ENCODE data around the gene DBT.
A peak's percentile ranks its signal among the peaks of the same experiment; 100 is the strongest.

DBT gene

DNA sequence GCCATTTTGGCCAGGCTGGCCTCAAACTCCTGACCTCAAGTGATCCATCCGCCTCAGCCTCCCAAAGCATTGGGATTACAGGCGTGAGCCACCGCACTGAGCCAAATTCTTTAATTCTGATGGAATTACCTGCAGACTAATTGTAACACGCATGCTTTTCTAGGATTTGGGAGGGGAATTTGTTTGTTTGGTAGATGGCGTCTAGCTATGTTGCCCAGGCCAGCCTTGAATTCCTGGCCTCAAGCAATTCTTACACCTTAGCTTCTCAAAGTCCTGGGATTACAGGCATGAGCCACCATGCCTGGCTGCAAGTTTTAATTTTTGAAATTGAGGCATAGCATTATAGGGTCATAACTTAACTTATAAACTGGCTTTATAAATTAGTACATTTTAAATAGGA is 35.0 kb upstream of the DBT start:
- TF ChIP-seq, protein P1, sequence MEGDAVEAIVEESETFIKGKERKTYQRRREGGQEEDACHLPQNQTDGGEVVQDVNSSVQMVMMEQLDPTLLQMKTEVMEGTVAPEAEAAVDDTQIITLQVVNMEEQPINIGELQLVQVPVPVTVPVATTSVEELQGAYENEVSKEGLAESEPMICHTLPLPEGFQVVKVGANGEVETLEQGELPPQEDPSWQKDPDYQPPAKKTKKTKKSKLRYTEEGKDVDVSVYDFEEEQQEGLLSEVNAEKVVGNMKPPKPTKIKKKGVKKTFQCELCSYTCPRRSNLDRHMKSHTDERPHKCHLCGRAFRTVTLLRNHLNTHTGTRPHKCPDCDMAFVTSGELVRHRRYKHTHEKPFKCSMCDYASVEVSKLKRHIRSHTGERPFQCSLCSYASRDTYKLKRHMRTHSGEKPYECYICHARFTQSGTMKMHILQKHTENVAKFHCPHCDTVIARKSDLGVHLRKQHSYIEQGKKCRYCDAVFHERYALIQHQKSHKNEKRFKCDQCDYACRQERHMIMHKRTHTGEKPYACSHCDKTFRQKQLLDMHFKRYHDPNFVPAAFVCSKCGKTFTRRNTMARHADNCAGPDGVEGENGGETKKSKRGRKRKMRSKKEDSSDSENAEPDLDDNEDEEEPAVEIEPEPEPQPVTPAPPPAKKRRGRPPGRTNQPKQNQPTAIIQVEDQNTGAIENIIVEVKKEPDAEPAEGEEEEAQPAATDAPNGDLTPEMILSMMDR (conservative IDR thresholded peaks at IDR 0.05; ENCODE audit: control insufficient read depth, insufficient read depth, low read depth, low read length): no peak
- no peak for DNase-seq (ENCODE audit: low read depth)

DNA sequence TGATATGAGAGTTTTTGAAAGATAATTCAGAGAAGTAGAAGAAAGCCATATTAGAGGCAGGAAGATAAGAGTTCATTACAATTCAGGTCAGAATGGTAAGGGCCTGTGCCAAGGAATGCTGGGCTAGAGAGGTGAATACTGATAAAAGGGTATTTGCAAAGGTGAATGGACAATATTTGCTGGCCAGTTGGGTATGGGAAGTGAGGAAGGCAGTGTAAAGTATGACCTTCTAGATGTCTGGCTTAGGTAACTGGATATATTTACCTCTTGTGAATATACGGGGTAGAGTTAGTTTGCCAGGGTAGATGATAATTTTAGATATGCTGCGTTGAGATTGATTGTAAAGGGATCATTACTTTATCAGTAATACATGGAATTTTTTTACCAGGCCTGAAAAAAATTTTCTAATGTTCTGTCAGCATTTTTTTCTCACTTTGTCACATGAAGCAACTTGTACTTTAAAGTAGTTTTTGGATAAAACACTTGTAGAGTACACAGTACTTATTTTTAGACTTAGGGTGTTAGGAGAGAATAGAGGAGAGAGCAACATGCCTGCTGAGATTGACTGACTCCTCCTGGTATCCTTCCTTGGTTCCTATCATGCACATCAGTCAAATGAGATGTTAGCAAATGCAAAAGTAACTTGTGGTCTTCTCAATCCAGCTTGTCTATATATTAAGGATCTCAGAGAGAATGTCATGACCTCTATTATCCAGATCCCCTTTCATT is 30.5 kb upstream of the DBT start:
- TF ChIP-seq, protein P1 (conservative IDR thresholded peaks at IDR 0.05; ENCODE audit: control insufficient read depth, insufficient read depth, low read depth, low read length): no peak
- no peak overlapping the region for H3K4me3 ChIP-seq (ENCODE audit: control insufficient read depth, low read depth, low read length)
- DNase-seq (ENCODE audit: low read depth): no peak

More for the DNA sequence above, 35.0 kb upstream of the DBT start:
- no peak overlapping the region for H3K4me3 ChIP-seq (ENCODE audit: control insufficient read depth, low read depth, low read length)

DNA sequence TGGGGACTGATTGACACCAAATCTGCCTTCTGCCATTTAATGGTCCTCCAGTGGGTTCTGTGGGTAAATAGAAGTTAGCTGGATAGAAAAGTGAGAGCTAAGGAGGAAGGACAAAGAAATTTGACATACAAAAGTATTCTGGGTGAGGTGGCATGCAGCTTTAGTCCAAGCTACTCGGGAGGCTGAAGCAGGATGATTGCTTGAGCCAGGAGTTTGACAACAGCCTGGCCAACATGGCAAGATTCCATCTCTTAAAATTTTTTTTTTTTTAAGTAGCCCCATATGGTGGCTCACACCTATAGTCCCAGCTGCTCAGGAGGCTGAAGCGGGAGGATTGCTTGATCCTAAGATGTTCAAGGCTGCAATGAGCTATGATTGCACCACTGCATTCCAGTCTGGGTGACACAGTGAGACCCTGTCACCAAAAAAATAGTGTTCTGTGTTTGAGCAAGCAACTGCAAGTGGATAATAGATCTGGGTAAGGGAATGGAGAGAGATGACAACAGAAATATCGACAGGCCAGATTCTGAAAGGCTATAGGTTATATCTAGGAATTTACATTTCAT is 29.8 kb upstream of the DBT start:
- TF ChIP-seq, protein P1 (conservative IDR thresholded peaks at IDR 0.05; ENCODE audit: control insufficient read depth, insufficient read depth, low read depth, low read length): no peak
- no peak overlapping the region for H3K4me3 ChIP-seq (ENCODE audit: control insufficient read depth, low read depth, low read length)
- DNase-seq (ENCODE audit: low read depth): no peak

DNA sequence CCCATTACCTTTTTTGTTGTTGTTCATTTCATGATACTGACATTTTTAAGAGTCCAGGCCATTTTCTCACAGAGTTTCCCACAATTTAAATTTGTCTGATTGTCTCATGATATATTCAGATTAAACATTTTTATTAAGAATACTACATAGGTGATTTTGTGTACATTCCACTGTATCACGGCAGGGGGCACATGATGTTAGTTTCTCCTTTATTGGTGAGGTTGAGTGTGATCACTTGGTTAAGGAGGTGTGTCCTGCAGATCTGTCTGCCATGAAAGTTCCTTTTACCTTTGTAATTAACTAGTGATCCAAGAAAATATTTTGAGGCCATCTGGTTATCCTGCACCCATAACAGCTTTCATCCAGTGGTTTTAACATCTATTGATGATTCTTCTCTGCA is 28.2 kb upstream of the DBT start:
- no peak overlapping the region for H3K4me3 ChIP-seq (ENCODE audit: control insufficient read depth, low read depth, low read length)
- TF ChIP-seq, protein P1 (conservative IDR thresholded peaks at IDR 0.05; ENCODE audit: control insufficient read depth, insufficient read depth, low read depth, low read length): no peak
- DNase-seq (ENCODE audit: low read depth): peak; percentile 17

DNA sequence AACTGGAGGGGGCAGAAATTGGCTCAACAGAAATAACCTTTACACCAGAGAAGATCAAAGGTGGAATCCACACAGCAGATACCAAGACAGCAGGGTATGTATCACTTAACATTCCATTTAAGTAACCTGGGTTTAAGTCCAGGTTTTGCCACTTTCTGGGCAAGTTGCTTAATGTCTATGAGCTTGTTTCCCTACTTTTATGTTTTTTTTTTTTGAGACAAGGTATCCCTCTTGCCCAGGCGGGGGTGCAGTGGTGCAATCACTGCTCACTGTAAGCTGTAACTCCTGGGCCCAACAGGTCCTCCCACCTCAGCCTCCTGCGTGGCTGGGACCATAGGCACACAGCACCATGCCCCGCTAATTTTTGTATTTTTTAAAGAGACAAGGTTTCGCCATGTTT is 18.6 kb upstream of the DBT start:
- no peak for DNase-seq (ENCODE audit: low read depth)
- no peak overlapping the region for H3K4me3 ChIP-seq (ENCODE audit: control insufficient read depth, low read depth, low read length)
- TF ChIP-seq, protein P1 (conservative IDR thresholded peaks at IDR 0.05; ENCODE audit: control insufficient read depth, insufficient read depth, low read depth, low read length): no peak

DNA sequence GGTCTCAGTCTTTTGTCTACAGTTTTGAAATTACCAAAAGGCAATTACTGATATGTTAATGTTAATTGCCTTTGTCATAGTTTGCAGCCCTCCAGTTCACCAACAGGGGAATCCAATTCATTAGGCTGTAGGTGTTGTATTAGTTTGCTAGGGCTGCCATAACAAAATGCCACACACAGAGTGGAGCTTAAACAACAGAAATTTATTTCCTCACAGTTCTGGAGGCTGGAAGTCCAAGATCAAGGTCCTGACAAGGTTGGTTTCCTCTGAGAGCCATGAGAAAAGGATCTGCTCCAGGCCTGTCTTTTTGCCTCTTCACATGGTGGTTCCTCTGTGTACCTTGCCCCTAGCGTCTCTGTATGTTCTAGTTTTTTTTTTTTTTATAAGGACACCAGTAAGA is 17.6 kb upstream of the DBT start:
- H3K4me3 ChIP-seq (ENCODE audit: control insufficient read depth, low read depth, low read length): peak overlapping the region; percentile 98
- TF ChIP-seq, protein P1 (conservative IDR thresholded peaks at IDR 0.05; ENCODE audit: control insufficient read depth, insufficient read depth, low read depth, low read length): no peak
- no peak for DNase-seq (ENCODE audit: low read depth)
